ENCODE measurements around the gene FBN3.

DNA sequence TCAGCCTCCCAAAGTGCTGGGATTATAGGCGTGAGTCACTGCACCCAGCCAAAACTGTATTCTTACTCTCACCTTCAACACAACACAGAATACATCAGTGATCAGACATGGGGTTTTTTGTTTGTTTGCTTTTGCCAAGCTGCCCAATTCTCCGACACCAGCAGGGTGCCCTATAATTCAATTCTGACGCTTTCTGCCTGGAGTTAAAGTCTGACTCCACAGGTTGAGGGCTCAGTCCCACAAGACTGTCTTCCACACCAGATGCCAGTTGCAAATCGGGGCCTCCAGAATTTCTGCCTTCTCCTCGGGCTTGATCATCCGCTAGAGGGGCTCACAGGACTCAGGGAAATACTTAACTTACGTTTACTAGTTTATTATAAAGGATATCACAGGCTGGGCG lies 22.1 kb downstream of the FBN3 start:
- no peak for TF ChIP-seq CEBPB (IDR thresholded peaks at IDR 0.05)
- no peak for TF ChIP-seq EP300 (IDR thresholded peaks at IDR 0.05; ENCODE audit: borderline replicate concordance)
- no peak for TF ChIP-seq RAD21 (IDR thresholded peaks at IDR 0.05; ENCODE audit: low read depth)
- TF ChIP-seq, protein P1, sequence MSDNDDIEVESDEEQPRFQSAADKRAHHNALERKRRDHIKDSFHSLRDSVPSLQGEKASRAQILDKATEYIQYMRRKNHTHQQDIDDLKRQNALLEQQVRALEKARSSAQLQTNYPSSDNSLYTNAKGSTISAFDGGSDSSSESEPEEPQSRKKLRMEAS (IDR thresholded peaks at IDR 0.05): no peak
- no peak for TF ChIP-seq TEAD4 (IDR thresholded peaks at IDR 0.05)
- TF ChIP-seq CREB1 (IDR thresholded peaks at IDR 0.05; ENCODE audit: low read depth): no peak
- TF ChIP-seq FOXM1 (IDR thresholded peaks at IDR 0.05; ENCODE audit: borderline replicate concordance, low read depth): no peak
- no peak for TF ChIP-seq REST (IDR thresholded peaks at IDR 0.05; ENCODE audit: low read depth)
